ENCODE measurements around the gene BID. TPM values are rescaled to one million over a fixed set of nuclear protein-coding genes. Genes with fewer than 3 reads are reported as not detected.

Gene BID
- total RNA-seq, 2 donors from 2014 or later: 13.5 to 18.1 TPM

GRCh38 chr22:17772249-17772957 is 1.9 kb downstream of the BID start:
- no peak for ATAC-seq (ENCODE audit: insufficient number of reproducible peaks, low FRiP score, low read depth)
- no peak for DNase-seq (ENCODE audit: low spot score)
- no peaks in the 10 kb centered on the region for H3K36me3 ChIP-seq
- H3K27ac ChIP-seq: no peak overlapping the region
- H3K4me3 ChIP-seq: peak overlapping the region; percentile 81
- no peaks in the 10 kb centered on the region for H3K9me3 ChIP-seq
- TF ChIP-seq CTCF (IDR thresholded peaks at IDR 0.05): no peak
- H3K4me1 ChIP-seq (ENCODE audit: control insufficient read depth in 1 of 2, low read depth in 2 of 2): peaks cover 3 to 11% of the 10 kb centered on the region in 2 donors
- no peaks in the 10 kb centered on the region for H3K27me3 ChIP-seq (replicated peaks; ENCODE audit: insufficient read depth)

- no peak for ATAC-seq (ENCODE audit: insufficient number of reproducible peaks, low FRiP score, low read depth)
- Histone ChIP-seq H3K4me3 (no peak overlapping the region), H3K36me3 (no peaks in the 10 kb centered on the region), H3K27me3 (replicated peaks; ENCODE audit: insufficient read depth) (no peaks in the 10 kb centered on the region), H3K27ac (no peak overlapping the region), H3K9me3 (no peaks in the 10 kb centered on the region), H3K4me1 (ENCODE audit: control insufficient read depth in 1 of 2, low read depth in 2 of 2) (peaks cover 3 to 11% of the 10 kb centered on the region in 2 donors)
- TF ChIP-seq CTCF (IDR thresholded peaks at IDR 0.05): no peak
- no peak for DNase-seq (ENCODE audit: low spot score)
Measured at GRCh38 chr22:17770180-17771077, 3.8 kb downstream of the BID start.

DNA sequence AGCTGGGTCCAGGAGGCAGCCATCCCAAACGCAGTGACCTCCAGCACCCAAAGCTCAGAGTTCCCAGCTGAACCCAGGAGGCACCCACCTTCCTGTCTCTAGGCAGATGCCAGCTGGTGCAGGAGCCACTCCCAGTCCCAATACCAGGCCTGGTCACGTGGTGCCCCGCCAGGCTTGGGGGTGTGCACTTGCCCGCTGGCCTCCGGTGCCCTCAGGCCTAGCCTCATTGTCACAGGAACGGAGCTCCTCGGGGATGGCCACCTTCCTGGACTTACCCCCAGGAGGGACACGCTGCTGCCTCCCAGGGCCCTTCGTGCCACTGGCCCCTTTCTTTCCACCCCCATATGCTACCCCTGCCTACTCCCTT is 4.6 kb downstream of the BID start:
- Histone ChIP-seq H3K36me3 (no peaks in the 10 kb centered on the region), H3K27me3 (replicated peaks; ENCODE audit: insufficient read depth) (no peaks in the 10 kb centered on the region), H3K9me3 (no peaks in the 10 kb centered on the region), H3K4me3 (no peak overlapping the region), H3K27ac (no peak overlapping the region), H3K4me1 (ENCODE audit: control insufficient read depth in 1 of 2, low read depth in 2 of 2) (peaks cover 3 to 11% of the 10 kb centered on the region in 2 donors)
- DNase-seq (ENCODE audit: low spot score) (no peak), ATAC-seq (ENCODE audit: insufficient number of reproducible peaks, low FRiP score, low read depth) (no peak)
- no peak for TF ChIP-seq CTCF (IDR thresholded peaks at IDR 0.05)

GRCh38 chr22:17769013-17769715 is 5.1 kb downstream of the BID start:
- no peak overlapping the region for H3K27ac ChIP-seq
- H3K9me3 ChIP-seq: no peaks in the 10 kb centered on the region
- ATAC-seq (ENCODE audit: insufficient number of reproducible peaks, low FRiP score, low read depth) (no peak), DNase-seq (ENCODE audit: low spot score) (no peak)
- H3K4me3 ChIP-seq: no peak overlapping the region
- no peak for TF ChIP-seq CTCF (IDR thresholded peaks at IDR 0.05)
- H3K36me3 ChIP-seq: no peaks in the 10 kb centered on the region
- no peaks in the 10 kb centered on the region for H3K27me3 ChIP-seq (replicated peaks; ENCODE audit: insufficient read depth)
- peaks cover 3 to 11% of the 10 kb centered on the region in 2 donors for H3K4me1 ChIP-seq (ENCODE audit: control insufficient read depth in 1 of 2, low read depth in 2 of 2)
